ENCODE measurements around the gene DAB2.
"Not testable (repeated sequence)": the region's sequence is repeated elsewhere in the genome, so short reads cannot be mapped to it uniquely, and the experiment has no call there.

The DAB2 gene

DNA sequence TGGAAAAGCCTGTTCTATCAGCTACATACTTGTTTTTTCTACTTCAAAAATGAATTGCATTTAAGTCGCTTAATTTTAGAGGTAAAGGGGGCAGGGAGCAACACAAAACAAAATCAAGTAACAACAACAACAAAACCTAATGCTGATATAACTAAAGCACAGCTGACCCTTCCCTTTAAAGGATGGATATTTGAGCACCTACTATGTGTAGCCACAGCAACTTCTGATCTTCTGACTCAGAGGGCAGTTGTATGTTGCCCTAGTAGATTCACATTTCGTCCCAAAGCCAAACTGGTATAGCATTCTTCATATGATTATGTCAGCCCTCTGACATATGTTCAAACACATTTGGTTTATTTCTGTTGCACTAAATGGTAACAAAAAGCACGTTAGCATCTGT is 6.8 kb downstream of the DAB2 start:
- DNase-seq: no peak

DNA sequence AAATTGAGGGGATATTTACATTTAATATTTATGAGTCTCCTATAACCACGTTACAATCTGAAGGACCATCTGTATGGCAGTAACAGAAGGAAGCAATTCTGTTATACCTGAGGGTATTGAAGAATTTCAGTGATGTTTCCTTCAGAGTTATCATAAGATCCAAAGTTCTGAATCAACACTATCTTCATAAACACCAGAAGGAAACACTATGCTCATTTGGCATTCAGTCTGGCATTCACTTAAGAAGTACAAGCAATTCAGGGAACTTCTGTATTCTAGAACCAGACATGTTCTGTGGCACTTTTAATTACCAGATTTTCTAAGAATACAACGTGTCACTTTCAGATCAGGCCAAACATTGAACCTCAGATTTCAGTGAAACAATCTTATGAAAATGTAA is 9.6 kb downstream of the DAB2 start:
- no peak for DNase-seq

DNA sequence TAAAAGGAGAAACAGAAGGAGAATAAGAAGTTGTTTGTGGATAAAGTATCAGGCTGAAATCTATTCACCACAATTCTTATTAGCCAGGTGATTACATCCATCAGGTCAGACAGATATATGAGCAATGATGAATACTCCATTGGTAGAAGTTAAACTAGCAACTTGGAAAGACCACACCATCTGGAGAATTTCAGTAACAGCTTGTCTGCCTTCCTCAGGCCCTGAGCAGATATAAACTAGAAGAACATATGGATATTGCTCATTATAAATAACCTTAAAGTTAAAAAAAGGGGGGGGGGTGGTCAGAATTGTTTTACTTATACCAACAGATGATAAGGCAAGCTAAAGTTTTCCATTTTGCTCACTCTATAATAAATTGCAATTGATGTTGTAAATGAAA is 10.4 kb downstream of the DAB2 start:
- DNase-seq: no peak

DNA sequence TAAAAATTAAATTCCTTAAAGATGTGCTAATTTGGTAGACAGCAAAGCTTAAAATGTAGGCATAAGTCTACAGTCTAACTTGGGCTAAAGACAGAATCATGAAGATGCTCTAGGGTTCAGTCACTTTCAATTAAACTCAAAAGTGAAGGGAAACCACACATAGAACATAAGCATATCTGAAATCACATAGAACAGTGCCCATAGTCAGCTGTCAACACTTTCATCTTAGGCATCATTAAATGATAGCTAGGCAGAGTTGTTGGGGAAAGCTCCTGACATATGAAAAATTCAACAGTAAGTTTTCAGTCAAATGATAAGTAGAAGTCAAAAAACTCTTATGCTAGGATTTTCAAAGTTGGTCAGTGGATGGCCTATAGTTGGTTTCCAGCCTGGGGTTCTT is 11.0 kb downstream of the DAB2 start:
- no peak for DNase-seq

GRCh38 chr5:39412721-39413394 is 11.9 kb downstream of the DAB2 start:
- no peak for DNase-seq

DNA sequence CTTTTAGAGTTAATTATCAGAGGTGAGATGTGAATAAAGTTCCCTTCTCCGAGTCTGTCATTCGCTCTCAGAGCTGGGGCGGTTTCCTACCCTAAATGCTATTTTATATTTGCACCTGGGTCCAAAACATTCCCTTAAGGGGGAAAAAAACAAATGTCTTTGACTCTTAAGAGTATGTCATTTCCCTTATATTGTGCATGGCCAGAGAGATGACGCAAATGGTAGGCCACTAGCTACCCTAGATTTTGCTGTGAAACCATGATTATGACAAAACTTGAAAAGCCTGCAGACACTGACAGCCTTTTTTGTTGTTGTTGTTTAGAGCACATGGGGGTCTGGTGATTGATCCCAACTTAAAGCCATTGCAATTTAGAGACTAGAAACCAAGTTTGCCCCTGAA is 12.8 kb downstream of the DAB2 start:
- DNase-seq: no peak

GRCh38 chr5:39411061-39411460 is 13.7 kb downstream of the DAB2 start:
- no peak for DNase-seq

DNA sequence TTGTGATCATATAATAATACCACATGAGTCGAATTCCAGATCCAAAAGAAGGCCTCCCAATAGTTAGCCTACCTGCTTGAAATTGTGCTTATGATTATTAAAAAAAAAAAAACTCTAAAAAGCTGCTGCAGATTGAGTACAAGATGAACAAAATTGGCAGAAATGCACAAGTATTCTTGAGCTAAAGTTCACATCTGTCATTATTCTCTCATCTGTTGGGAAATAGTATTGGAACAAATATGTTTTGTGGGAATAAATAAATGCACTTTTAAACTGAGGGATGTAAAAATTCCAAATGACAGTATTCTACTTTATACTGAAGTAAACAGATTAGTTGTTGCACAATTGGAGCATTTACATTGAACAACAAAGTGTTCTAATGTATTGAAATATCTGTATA is 15.7 kb downstream of the DAB2 start:
- DNase-seq: no peak

GRCh38 chr5:39405083-39405843 is 19.5 kb downstream of the DAB2 start:
- no peak for DNase-seq

DNA sequence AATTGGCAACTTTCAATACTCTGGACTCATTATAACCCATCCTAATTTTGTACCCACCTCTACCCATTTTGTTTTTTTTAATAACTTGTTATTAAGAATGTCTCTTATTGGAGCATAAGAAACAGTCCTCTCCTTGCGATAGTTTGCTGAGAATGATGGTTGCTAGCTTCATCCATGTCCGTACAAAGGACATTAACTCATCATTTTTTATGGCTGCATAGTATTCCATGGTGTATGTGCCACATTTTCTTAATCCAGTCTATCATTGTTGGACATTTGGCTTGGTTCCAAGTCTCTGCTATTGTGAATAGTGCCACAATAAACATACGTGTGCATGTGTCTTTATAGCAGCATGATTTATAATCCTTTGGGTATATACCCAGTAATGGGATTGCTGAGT is 21.0 kb downstream of the DAB2 start:
- not testable (repeated sequence) for DNase-seq

DNA sequence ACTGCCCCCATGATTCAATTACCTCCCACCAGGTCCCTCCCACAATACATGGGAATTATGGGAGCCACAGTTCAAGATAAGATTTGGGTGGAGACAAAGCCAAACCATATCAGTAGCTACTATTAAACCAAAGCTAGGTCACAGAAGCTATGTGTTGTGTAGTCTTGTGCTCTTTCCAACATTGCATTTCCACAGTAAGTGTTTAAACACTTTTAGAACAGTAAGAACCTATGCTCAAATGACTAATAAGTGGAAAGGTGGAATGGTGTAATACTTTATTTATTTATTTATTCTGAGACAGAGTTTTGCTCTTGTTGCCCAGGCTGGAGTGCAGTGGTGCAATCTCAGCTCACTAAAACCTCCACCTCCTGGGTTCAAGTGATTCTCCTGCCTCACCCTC is 22.6 kb downstream of the DAB2 start:
- DNase-seq: not testable (repeated sequence)

GRCh38 chr5:39400713-39401578 is 23.8 kb downstream of the DAB2 start:
- DNase-seq: no peak

- DNase-seq: no peak
These were observed 25.4 kb downstream of the DAB2 start for GRCh38 chr5:39399135-39400036.

DNA sequence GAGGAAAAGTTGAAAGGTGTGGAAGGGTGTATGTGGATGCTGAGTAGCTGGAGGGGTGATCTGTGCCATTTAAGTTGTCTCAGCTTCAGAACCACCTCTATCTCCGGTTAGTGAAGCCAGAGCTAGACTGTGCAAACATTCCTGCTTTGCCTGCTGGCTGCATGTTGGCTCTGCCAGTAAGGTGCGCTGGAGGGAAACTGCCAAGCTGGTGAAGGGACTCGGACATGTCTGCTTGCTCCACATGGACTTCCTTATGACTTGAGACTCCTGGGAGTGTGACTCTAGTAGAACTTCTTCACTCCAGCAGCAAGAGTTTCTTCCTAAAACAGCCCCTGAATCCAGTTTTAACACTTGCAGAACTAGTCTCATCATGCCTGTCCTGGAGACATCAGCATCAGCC is 27.9 kb downstream of the DAB2 start:
- DNase-seq: no peak

DNA sequence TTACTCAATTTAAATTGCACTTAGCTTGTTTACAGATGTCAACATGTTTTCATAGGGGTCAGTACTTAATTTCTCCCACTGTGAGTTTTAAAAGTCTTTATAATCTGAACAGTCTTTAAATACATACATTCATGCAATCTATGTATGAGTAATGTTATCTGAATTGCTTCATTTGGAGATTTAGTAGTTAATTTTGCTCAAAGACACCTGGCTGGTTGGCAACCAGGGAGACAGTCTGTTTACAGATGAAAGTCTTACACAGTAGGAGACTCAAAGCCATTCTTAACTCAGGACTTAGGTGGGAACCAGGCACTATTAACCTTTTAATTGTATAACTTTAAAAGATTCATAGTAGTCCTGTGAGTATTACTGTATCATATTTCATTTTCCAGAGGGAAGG is 29.3 kb downstream of the DAB2 start:
- no peak for DNase-seq

DNA sequence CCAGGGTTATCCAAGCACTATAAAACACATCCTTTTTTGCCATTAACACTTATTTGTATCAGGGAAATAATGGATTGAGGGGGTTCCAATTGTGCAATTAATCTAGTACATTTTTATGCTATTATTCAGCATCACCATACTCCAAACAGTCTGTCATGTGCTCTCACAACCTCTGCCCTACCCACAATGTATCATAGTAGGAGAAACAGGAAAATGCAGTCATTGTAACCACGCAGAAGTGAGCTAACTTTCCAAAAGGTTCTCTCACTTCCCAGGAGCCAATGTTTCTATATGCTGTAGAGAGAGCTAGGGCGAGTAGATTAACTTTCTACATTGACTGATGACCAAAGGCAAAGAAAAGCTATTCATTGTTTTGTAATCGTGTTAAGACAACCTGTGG is 29.8 kb downstream of the DAB2 start:
- no peak for DNase-seq

DNA sequence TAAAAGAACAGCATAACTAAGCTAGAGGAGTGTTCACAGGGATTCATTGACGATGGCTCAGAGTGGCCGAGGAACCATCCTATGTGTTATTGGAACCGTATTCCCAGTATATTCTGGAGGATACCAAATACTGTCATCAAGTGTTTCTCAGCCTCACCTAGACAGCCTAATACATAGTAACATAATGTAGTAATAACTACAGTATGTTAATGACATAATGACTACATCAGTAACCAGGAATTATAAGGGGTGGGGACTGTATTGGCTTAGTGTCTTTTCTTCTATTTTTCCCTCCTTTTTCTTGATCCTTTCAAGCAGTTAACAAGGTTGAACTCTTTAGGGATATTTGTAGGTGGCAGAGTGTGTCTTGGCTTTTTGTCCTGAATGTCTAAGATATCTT is 33.8 kb downstream of the DAB2 start:
- DNase-seq: no peak

DNA sequence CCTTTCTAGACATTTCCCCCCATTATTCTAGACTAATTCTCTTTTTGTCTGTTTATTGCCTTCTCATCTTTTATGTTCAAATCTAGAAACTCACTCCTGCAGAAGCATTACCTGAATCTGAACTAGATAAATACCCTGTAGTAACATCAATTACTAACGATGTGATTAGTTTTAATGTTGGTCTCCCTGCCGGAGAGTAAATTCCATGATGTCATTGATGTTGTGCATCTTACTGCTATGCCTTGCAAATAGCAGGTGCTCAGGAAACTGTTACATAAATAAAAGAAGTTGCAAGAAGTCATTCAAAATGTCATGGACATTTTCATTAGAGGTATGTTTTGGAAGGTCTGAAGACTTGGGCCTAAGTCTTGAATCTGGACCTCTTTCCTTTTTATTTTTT is 37.5 kb downstream of the DAB2 start:
- DNase-seq: no peak

GRCh38 chr5:39384271-39384670 is 40.5 kb downstream of the DAB2 start:
- DNase-seq: no peak

DNA sequence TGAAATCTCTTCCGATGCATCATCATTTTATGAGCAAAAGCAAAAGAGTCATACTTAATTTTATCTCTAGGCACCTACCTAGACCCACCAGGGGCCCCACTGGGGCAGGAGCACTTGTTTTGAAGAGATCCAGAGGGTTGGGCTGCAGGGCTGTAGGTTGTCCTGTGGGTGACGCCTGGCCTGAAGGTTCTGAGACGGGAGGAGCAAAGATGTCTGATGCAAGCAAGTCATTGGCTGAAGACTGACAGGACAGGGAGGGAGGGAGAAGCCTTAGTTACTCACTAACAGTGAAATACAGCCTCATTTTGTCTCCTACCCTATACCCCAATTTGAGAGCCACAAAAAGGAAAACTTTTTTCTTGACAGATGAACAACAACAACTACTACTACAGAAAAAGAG is 43.4 kb downstream of the DAB2 start:
- DNase-seq: no peak

- DNase-seq: no peak
These were observed 45.1 kb downstream of the DAB2 start for GRCh38 chr5:39379693-39380092.

DNA sequence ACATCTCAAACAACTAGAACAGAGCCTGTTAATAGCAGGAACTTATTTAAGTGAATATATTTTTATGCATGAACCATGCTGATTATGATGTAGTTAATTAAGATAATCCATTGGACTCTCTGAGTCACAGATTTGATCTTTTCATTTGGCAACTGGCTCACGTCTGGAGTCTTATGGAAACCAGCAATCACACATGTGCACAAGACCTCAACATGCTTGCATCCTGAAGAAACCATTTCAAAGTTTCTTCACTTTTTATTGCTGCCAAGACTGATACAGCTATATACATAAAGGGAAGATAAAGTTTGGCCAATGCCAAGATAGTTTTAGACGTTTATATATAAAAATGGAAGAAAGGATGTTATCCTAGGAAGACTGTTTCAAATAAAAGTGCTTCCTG is 47.2 kb downstream of the DAB2 start:
- DNase-seq: no peak

DNA sequence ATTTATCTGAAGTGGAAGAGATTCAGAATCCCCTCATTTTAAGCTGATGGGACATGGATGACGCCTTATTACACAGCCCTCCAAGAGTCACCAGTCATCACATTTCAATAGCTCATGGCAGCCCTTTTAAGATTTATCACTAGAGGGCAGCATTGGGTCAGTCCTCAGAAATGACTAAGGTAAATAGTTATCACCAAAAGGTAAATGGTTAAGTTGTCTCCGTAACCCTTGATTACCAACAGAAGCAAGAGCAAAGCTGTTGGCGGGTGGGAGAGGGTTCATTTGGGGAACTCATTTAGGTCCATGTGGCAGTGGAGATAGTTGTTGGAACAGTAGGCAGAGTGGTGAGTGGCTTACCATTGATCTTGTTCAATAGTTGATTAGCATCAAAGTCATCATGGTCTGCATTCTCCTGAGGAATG is 48.5 kb downstream of the DAB2 start:
- peak; percentile 71 for DNase-seq
